HFFc6 (cell line): Measurements from ENCODE around the gene DLX3. TPM values are rescaled to one million over a fixed set of nuclear protein-coding genes. Genes with fewer than 3 reads are reported as not detected.

Experiments
- DNase-seq: peaks from one replicate; pipeline ENCODE4 v3.0.0-alpha.2; 2018
- H3K27ac Mint-ChIP-seq: 2 replicates; pipeline ENCODE4 v1.8.0; 2020; ENCODE audit warnings: mild to moderate bottlenecking, mixed read lengths
- H3K27me3 Mint-ChIP-seq: 2 replicates; pipeline ENCODE4 v1.8.0; 2021; ENCODE audit warnings: mild to moderate bottlenecking, moderate library complexity, mixed read lengths; ENCODE audit not compliant: insufficient read depth
- H3K36me3 Mint-ChIP-seq: 2 replicates; pipeline ENCODE4 v1.8.0; 2021; ENCODE audit warnings: low read depth, mixed read lengths
- H3K4me1 Mint-ChIP-seq: 2 replicates; pipeline ENCODE4 v1.8.0; 2020; ENCODE audit warnings: low read depth, mixed read lengths
- H3K4me3 Mint-ChIP-seq: 2 replicates; pipeline ENCODE4 v1.8.0; 2020; ENCODE audit warnings: mild to moderate bottlenecking, moderate library complexity, mixed read lengths
- H3K9me3 Mint-ChIP-seq: 2 replicates; pipeline ENCODE4 v1.8.0; 2020; ENCODE audit warnings: mild to moderate bottlenecking, mixed read lengths
- CTCF ChIP-seq: fragments of 200-600 bp; sonication (generic); IDR thresholded peaks from 2 replicates; pipeline ENCODE4 v1.5.0; 2021; ENCODE audit warnings: antibody characterized with exemption, mild to moderate bottlenecking
- total RNA-seq, 6 experiments: library from RNA; stranded (reverse); fragmentation: NEBNext Ultra II Directional; extraction: Animal tissue kit (Norgen Biotek cat#: 25700); gene quantifications; 2 replicates in 1 of 6; 3 replicates in 5 of 6; pipeline ENCODE4 v1.2.3, GENCODE V29; 2021

Gene DLX3
- total RNA-seq, 6 experiments from 2014 or later: not detected

- no peak overlapping the region for H3K27ac Mint-ChIP-seq
- peaks cover 4% of the 10 kb centered on the region; the same call in 1 of the 2 replicates for H3K36me3 Mint-ChIP-seq
- no peak for DNase-seq
- H3K4me3 Mint-ChIP-seq: no peak overlapping the region
- peaks cover 58% of the 10 kb centered on the region for H3K27me3 Mint-ChIP-seq
- no peak for TF ChIP-seq CTCF
- H3K4me1 Mint-ChIP-seq: peaks cover 7% of the 10 kb centered on the region
- H3K9me3 Mint-ChIP-seq: no peaks in the 10 kb centered on the region
Measured at GRCh38 chr17:49962599-49963308, 32.3 kb downstream of the DLX3 start.

- Mint-ChIP-seq H3K4me1 (peaks cover 7% of the 10 kb centered on the region), H3K27me3 (peaks cover 42% of the 10 kb centered on the region), H3K27ac (no peak overlapping the region), H3K4me3 (no peak overlapping the region), H3K9me3 (no peaks in the 10 kb centered on the region), H3K36me3 (peaks cover 3% of the 10 kb centered on the region; the same call in 1 of the 2 replicates)
- peak; percentile 10 for DNase-seq
- no peak for TF ChIP-seq CTCF
Measured at GRCh38 chr17:49959183-49959935, 35.7 kb downstream of the DLX3 start.

- no peaks in the 10 kb centered on the region for H3K9me3 Mint-ChIP-seq
- DNase-seq: no peak
- H3K27ac Mint-ChIP-seq: no peak overlapping the region
- H3K36me3 Mint-ChIP-seq: no peaks in the 10 kb centered on the region
- H3K4me1 Mint-ChIP-seq: peaks cover 7% of the 10 kb centered on the region
- peaks cover 36% of the 10 kb centered on the region for H3K27me3 Mint-ChIP-seq
- TF ChIP-seq CTCF: no peak
- no peak overlapping the region for H3K4me3 Mint-ChIP-seq
Measured at GRCh38 chr17:49958723-49959122, 36.3 kb downstream of the DLX3 start.

GRCh38 chr17:49957350-49957749, 37.7 kb downstream of the DLX3 start:
- Mint-ChIP-seq H3K27ac (no peak overlapping the region), H3K4me1 (peaks cover 17% of the 10 kb centered on the region), H3K9me3 (no peaks in the 10 kb centered on the region), H3K36me3 (no peaks in the 10 kb centered on the region), H3K4me3 (no peak overlapping the region), H3K27me3 (peaks cover 34% of the 10 kb centered on the region)
- no peak for TF ChIP-seq CTCF
- DNase-seq: no peak

- Mint-ChIP-seq H3K4me3 (no peak overlapping the region), H3K27me3 (peaks cover 33% of the 10 kb centered on the region), H3K36me3 (no peaks in the 10 kb centered on the region), H3K9me3 (no peaks in the 10 kb centered on the region), H3K4me1 (peaks cover 20% of the 10 kb centered on the region), H3K27ac (no peak overlapping the region)
- DNase-seq: no peak
- TF ChIP-seq CTCF: no peak
Measured at GRCh38 chr17:49956780-49957179, 38.2 kb downstream of the DLX3 start.
